GM18907 (cell line): ENCODE results near the gene OR5M11.
"Not testable (repeated sequence)": the region's sequence is repeated elsewhere in the genome, so short reads cannot be mapped to it uniquely, and the experiment has no call there.

Experiments
- ATAC-seq: cut with Tn5 transposase; IDR thresholded peaks from one replicate; pipeline ENCODE4 v1.9.1; 2021; ENCODE audit warnings: mild to moderate bottlenecking, moderate library complexity; ENCODE audit not compliant: unreplicated experiment

The OR5M11 gene

GRCh38 chr11:56543157-56543556 is at the start of gene OR5M11:
OR5M11 (minus strand) TSS chr11:56543257; CDS start chr11:56543257, 0 bp downstream.
- ATAC-seq, result no peak

- ATAC-seq, result not testable (repeated sequence)
Observed at GRCh38 chr11:56592088-56592717, 49.1 kb upstream of the OR5M11 start.

- ATAC-seq, result no peak
Observed at GRCh38 chr11:56577621-56578020, 34.6 kb upstream of the OR5M11 start, which contains the start of gene OR5M10. OR5M10 (minus strand) TSS chr11:56577721; CDS start chr11:56577721, 0 bp downstream.

- ATAC-seq, result no peak
Observed at GRCh38 chr11:56558574-56558973, 15.5 kb upstream of the OR5M11 start.

- not testable (repeated sequence) for ATAC-seq
Observed at GRCh38 chr11:56554691-56555090, 11.6 kb upstream of the OR5M11 start.

GRCh38 chr11:56545531-56545930 is 2.5 kb upstream of the OR5M11 start:
- no peak for ATAC-seq

- no peak for ATAC-seq
Observed at GRCh38 chr11:56543739-56544138, 682 bp upstream of the OR5M11 start.

GRCh38 chr11:56533054-56533740 is 9.9 kb downstream of the OR5M11 start:
- ATAC-seq, result no peak

GRCh38 chr11:56531856-56532255 is 11.2 kb downstream of the OR5M11 start:
- ATAC-seq, result no peak

GRCh38 chr11:56522008-56522407 is 21.0 kb downstream of the OR5M11 start:
- ATAC-seq, result no peak

GRCh38 chr11:56513280-56513679 is 29.8 kb downstream of the OR5M11 start:
- no peak for ATAC-seq

GRCh38 chr11:56509439-56509838 is 33.6 kb downstream of the OR5M11 start:
- ATAC-seq, result no peak

GRCh38 chr11:56497010-56497409 is 46.0 kb downstream of the OR5M11 start:
- no peak for ATAC-seq

- ATAC-seq, result no peak
Observed at GRCh38 chr11:56495117-56495516, 47.9 kb downstream of the OR5M11 start.
